HTR-8/SVneo (cell line): ENCODE measurements around the gene PDS5B.
"Not testable (repeated sequence)": the region's sequence is repeated elsewhere in the genome, so short reads cannot be mapped to it uniquely, and the experiment has no call there.

Experiments
- DNase-seq: peaks from one replicate; pipeline ENCODE4 v3.0.0; 2011; ENCODE audit warnings: low spot score, mixed read lengths; ENCODE audit not compliant: insufficient read length
- FAIRE-seq: peaks from 2 replicates; lab custom pipeline; 2011; peaks lifted over from hg19 to GRCh38; lab: Jason Lieb, UNC

The PDS5B gene

GRCh38 chr13:32752997-32753606, 166.8 kb downstream of the PDS5B start:
- DNase-seq: no peak
- no peak for FAIRE-seq

- FAIRE-seq (no peak), DNase-seq (no peak)
Measured at GRCh38 chr13:32754179-32754578, 167.9 kb downstream of the PDS5B start.

GRCh38 chr13:32759152-32759551, 172.9 kb downstream of the PDS5B start:
- FAIRE-seq (no peak), DNase-seq (no peak)

GRCh38 chr13:32761472-32761871, 175.2 kb downstream of the PDS5B start:
- no peak for FAIRE-seq
- DNase-seq: no peak

- no peak for DNase-seq
- FAIRE-seq: no peak
Measured at GRCh38 chr13:32779119-32779518, 192.9 kb downstream of the PDS5B start.

- FAIRE-seq (no peak), DNase-seq (no peak)
Measured at GRCh38 chr13:32781906-32782305, 195.7 kb downstream of the PDS5B start.

- DNase-seq: no peak
- FAIRE-seq: no peak
Measured at GRCh38 chr13:32783067-32783466, 196.8 kb downstream of the PDS5B start.

- no peak for DNase-seq
- FAIRE-seq: no peak
Measured at GRCh38 chr13:32790731-32791130, 204.5 kb downstream of the PDS5B start.

- no peak for FAIRE-seq
- DNase-seq: no peak
Measured at GRCh38 chr13:32791545-32792172, 205.4 kb downstream of the PDS5B start.

- DNase-seq (no peak), FAIRE-seq (no peak)
Measured at GRCh38 chr13:32796754-32797153, 210.5 kb downstream of the PDS5B start.

GRCh38 chr13:32802159-32802558, 215.9 kb downstream of the PDS5B start:
- no peak for DNase-seq
- no peak for FAIRE-seq

- FAIRE-seq (no peak), DNase-seq (no peak)
Measured at GRCh38 chr13:32804673-32805230, 218.5 kb downstream of the PDS5B start.

GRCh38 chr13:32811297-32811800, 225.1 kb downstream of the PDS5B start:
- DNase-seq: no peak
- FAIRE-seq: no peak

GRCh38 chr13:32821149-32821688, 235.0 kb downstream of the PDS5B start:
- FAIRE-seq: no peak

GRCh38 chr13:32822771-32823170, 236.5 kb downstream of the PDS5B start:
- FAIRE-seq (no peak), DNase-seq (no peak)

More at GRCh38 chr13:32821149-32821688, 235.0 kb downstream of the PDS5B start:
- no peak for DNase-seq

GRCh38 chr13:32823597-32823996, 237.3 kb downstream of the PDS5B start:
- DNase-seq (no peak), FAIRE-seq (peak; percentile 65)

- FAIRE-seq (no peak), DNase-seq (no peak)
Measured at GRCh38 chr13:32824061-32824460, 237.8 kb downstream of the PDS5B start.

- FAIRE-seq (peak; percentile 38), DNase-seq (peak; percentile 66)
Measured at GRCh38 chr13:32824675-32825074, 238.4 kb downstream of the PDS5B start.

- FAIRE-seq: no peak
Measured at GRCh38 chr13:32825481-32825880, 239.2 kb downstream of the PDS5B start.

GRCh38 chr13:32826372-32826771, 240.1 kb downstream of the PDS5B start:
- DNase-seq, FAIRE-seq: not testable (repeated sequence)

More at GRCh38 chr13:32825481-32825880, 239.2 kb downstream of the PDS5B start:
- no peak for DNase-seq
